ENCODE data around the gene ANGPT4. TPM values are rescaled to one million over a fixed set of nuclear protein-coding genes. Genes with fewer than 3 reads are reported as not detected.

Gene ANGPT4
- total RNA-seq, 1 experiment from 2014 or later = 0.20 TPM

DNA sequence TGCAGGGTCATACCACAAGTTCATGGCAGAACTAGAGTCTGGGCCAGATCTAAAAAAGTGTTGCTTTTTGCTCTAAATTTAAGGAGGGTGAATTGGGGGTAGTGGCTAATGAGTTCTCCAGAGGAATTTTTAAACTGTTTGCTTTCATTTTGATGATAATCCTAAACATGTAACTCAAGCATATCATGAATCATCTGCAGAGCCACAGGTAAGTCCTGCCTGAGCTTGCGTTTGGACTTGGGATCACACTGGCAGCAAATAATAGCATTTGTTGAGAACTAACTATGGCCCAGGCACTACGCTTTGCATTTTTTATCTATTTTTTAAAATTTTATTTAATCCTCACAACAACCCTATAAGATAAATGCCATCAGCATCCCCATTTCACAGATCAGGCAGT is 55.2 kb downstream of the ANGPT4 start (continued):
- TF ChIP-seq, protein P1, sequence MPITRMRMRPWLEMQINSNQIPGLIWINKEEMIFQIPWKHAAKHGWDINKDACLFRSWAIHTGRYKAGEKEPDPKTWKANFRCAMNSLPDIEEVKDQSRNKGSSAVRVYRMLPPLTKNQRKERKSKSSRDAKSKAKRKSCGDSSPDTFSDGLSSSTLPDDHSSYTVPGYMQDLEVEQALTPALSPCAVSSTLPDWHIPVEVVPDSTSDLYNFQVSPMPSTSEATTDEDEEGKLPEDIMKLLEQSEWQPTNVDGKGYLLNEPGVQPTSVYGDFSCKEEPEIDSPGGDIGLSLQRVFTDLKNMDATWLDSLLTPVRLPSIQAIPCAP (CRISPR knock-in tag; IDR thresholded peaks at IDR 0.05) = no peak
- TF ChIP-seq, protein P2, sequence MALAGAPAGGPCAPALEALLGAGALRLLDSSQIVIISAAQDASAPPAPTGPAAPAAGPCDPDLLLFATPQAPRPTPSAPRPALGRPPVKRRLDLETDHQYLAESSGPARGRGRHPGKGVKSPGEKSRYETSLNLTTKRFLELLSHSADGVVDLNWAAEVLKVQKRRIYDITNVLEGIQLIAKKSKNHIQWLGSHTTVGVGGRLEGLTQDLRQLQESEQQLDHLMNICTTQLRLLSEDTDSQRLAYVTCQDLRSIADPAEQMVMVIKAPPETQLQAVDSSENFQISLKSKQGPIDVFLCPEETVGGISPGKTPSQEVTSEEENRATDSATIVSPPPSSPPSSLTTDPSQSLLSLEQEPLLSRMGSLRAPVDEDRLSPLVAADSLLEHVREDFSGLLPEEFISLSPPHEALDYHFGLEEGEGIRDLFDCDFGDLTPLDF (CRISPR knock-in tag; IDR thresholded peaks at IDR 0.05) = no peak
- no peak for TF ChIP-seq ZNF416 (CRISPR knock-in tag; IDR thresholded peaks at IDR 0.05)
- no peak for TF ChIP-seq HMGA2 (CRISPR knock-in tag; IDR thresholded peaks at IDR 0.05)
- TF ChIP-seq, protein P3, sequence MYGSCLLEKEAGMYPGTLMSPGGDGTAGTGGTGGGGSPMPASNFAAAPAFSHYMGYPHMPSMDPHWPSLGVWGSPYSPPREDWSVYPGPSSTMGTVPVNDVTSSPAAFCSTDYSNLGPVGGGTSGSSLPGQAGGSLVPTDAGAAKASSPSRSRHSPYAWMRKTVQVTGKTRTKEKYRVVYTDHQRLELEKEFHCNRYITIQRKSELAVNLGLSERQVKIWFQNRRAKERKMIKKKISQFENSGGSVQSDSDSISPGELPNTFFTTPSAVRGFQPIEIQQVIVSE (CRISPR knock-in tag; IDR thresholded peaks at IDR 0.05; ENCODE audit: borderline replicate concordance) = no peak
- no peak for TF ChIP-seq ATF1 (CRISPR knock-in tag; IDR thresholded peaks at IDR 0.05)
- TF ChIP-seq, protein P4, sequence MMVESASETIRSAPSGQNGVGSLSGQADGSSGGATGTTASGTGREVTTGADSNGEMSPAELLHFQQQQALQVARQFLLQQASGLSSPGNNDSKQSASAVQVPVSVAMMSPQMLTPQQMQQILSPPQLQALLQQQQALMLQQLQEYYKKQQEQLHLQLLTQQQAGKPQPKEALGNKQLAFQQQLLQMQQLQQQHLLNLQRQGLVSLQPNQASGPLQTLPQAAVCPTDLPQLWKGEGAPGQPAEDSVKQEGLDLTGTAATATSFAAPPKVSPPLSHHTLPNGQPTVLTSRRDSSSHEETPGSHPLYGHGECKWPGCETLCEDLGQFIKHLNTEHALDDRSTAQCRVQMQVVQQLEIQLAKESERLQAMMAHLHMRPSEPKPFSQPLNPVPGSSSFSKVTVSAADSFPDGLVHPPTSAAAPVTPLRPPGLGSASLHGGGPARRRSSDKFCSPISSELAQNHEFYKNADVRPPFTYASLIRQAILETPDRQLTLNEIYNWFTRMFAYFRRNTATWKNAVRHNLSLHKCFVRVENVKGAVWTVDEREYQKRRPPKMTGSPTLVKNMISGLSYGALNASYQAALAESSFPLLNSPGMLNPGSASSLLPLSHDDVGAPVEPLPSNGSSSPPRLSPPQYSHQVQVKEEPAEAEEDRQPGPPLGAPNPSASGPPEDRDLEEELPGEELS (CRISPR knock-in tag; IDR thresholded peaks at IDR 0.05) = no peak

DNA sequence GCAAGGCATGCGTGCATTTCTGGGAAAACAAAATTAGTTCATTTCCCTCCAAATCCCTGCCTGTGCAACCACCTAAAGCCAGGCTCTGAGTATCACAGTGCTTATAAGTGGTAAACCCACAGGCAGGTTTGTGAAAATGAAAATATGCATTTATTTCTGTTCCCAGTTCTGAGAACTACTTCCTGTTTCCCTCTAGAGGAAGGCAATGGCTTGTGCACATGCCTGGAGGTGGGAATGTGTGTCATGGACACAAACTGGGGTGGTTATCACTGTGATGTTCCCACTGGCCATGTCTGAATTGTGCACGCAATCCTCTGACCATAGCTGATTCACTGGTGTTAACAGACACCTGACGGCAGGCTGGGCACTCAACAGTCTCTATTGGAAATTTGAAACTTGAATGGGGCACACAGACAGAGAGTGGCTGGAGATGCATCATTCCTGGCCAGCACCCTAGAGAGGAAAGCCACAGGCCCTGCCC is 56.3 kb downstream of the ANGPT4 start:
- POLR2A ChIA-PET = interaction anchor here (0.5 kb wide), 1 partner anchor 81 kb away, joined by 3 read pairs; no protein-coding TSS in a partner anchor
- CTCF ChIA-PET = interaction anchor here (0.9 to 1.0 kb wide), 2 partner anchors 11 to 13 kb away, joined by 3 read pairs; no protein-coding TSS in a partner anchor
- no peaks in the 10 kb centered on the region for H3K36me3 Mint-ChIP-seq
- H3K4me1 Mint-ChIP-seq = peaks cover 16% of the 10 kb centered on the region
- no peak overlapping the region for H3K4me3 Mint-ChIP-seq
- DNase-seq (ENCODE audit: low spot score) (no peak), ATAC-seq (no peak)
- H3K9me3 Mint-ChIP-seq = no peaks in the 10 kb centered on the region
- H3K27me3 Mint-ChIP-seq (ENCODE audit: low read depth) = peaks cover 1% of the 10 kb centered on the region
- H3K27ac Mint-ChIP-seq = no peak overlapping the region
- TF ChIP-seq TCF7 (CRISPR knock-in tag; IDR thresholded peaks at IDR 0.05; ENCODE audit: low read depth) = no peak
- TF ChIP-seq, protein P5, sequence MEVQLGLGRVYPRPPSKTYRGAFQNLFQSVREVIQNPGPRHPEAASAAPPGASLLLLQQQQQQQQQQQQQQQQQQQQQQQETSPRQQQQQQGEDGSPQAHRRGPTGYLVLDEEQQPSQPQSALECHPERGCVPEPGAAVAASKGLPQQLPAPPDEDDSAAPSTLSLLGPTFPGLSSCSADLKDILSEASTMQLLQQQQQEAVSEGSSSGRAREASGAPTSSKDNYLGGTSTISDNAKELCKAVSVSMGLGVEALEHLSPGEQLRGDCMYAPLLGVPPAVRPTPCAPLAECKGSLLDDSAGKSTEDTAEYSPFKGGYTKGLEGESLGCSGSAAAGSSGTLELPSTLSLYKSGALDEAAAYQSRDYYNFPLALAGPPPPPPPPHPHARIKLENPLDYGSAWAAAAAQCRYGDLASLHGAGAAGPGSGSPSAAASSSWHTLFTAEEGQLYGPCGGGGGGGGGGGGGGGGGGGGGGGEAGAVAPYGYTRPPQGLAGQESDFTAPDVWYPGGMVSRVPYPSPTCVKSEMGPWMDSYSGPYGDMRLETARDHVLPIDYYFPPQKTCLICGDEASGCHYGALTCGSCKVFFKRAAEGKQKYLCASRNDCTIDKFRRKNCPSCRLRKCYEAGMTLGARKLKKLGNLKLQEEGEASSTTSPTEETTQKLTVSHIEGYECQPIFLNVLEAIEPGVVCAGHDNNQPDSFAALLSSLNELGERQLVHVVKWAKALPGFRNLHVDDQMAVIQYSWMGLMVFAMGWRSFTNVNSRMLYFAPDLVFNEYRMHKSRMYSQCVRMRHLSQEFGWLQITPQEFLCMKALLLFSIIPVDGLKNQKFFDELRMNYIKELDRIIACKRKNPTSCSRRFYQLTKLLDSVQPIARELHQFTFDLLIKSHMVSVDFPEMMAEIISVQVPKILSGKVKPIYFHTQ (CRISPR knock-in tag; IDR thresholded peaks at IDR 0.05) = no peak
- TF ChIP-seq, protein P4 (CRISPR knock-in tag; IDR thresholded peaks at IDR 0.05) = no peak
- no peak for TF ChIP-seq NFE2L1 (CRISPR knock-in tag; IDR thresholded peaks at IDR 0.05)
- TF ChIP-seq CREM (CRISPR knock-in tag; IDR thresholded peaks at IDR 0.05) = no peak
- TF ChIP-seq, protein P6, sequence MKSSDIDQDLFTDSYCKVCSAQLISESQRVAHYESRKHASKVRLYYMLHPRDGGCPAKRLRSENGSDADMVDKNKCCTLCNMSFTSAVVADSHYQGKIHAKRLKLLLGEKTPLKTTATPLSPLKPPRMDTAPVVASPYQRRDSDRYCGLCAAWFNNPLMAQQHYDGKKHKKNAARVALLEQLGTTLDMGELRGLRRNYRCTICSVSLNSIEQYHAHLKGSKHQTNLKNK (CRISPR knock-in tag; IDR thresholded peaks at IDR 0.05) = no peak
- no peak for TF ChIP-seq FOXP1 (CRISPR knock-in tag; IDR thresholded peaks at IDR 0.05; ENCODE audit: borderline replicate concordance)
- TF ChIP-seq, protein P7, sequence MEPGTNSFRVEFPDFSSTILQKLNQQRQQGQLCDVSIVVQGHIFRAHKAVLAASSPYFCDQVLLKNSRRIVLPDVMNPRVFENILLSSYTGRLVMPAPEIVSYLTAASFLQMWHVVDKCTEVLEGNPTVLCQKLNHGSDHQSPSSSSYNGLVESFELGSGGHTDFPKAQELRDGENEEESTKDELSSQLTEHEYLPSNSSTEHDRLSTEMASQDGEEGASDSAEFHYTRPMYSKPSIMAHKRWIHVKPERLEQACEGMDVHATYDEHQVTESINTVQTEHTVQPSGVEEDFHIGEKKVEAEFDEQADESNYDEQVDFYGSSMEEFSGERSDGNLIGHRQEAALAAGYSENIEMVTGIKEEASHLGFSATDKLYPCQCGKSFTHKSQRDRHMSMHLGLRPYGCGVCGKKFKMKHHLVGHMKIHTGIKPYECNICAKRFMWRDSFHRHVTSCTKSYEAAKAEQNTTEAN (CRISPR knock-in tag; IDR thresholded peaks at IDR 0.05) = no peak
- no peak for TF ChIP-seq ZNF671 (CRISPR knock-in tag; IDR thresholded peaks at IDR 0.05)
- no peak for TF ChIP-seq RELA (CRISPR knock-in tag; IDR thresholded peaks at IDR 0.05; ENCODE audit: borderline replicate concordance)
- TF ChIP-seq GABPB1 (CRISPR knock-in tag; IDR thresholded peaks at IDR 0.05) = no peak
- TF ChIP-seq, protein P8, sequence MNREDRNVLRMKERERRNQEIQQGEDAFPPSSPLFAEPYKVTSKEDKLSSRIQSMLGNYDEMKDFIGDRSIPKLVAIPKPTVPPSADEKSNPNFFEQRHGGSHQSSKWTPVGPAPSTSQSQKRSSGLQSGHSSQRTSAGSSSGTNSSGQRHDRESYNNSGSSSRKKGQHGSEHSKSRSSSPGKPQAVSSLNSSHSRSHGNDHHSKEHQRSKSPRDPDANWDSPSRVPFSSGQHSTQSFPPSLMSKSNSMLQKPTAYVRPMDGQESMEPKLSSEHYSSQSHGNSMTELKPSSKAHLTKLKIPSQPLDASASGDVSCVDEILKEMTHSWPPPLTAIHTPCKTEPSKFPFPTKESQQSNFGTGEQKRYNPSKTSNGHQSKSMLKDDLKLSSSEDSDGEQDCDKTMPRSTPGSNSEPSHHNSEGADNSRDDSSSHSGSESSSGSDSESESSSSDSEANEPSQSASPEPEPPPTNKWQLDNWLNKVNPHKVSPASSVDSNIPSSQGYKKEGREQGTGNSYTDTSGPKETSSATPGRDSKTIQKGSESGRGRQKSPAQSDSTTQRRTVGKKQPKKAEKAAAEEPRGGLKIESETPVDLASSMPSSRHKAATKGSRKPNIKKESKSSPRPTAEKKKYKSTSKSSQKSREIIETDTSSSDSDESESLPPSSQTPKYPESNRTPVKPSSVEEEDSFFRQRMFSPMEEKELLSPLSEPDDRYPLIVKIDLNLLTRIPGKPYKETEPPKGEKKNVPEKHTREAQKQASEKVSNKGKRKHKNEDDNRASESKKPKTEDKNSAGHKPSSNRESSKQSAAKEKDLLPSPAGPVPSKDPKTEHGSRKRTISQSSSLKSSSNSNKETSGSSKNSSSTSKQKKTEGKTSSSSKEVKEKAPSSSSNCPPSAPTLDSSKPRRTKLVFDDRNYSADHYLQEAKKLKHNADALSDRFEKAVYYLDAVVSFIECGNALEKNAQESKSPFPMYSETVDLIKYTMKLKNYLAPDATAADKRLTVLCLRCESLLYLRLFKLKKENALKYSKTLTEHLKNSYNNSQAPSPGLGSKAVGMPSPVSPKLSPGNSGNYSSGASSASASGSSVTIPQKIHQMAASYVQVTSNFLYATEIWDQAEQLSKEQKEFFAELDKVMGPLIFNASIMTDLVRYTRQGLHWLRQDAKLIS (CRISPR knock-in tag; IDR thresholded peaks at IDR 0.05; ENCODE audit: borderline replicate concordance) = no peak

Data from WTC11 (cell line).